Endodermal cell (in vitro differentiated cells): ENCODE results near the gene SBF2. TPM values are rescaled to one million over a fixed set of nuclear protein-coding genes. Genes with fewer than 3 reads are reported as not detected.
A peak's percentile ranks its signal among the peaks of the same experiment; 100 is the strongest.

ENCODE experiments used
- DNase-seq: peaks from one replicate; pipeline ENCODE4 v3.0.0-alpha.2; 2017
- H3K27ac ChIP-seq: 2 replicates; pipeline ENCODE4 v1.5.1; 2013; ENCODE audit warnings: mild to moderate bottlenecking, low read depth, low read length, moderate library complexity
- H3K27me3 ChIP-seq: 2 replicates; pipeline ENCODE4 v1.6.1; 2013; ENCODE audit warnings: mild to moderate bottlenecking, low read length, moderate library complexity; ENCODE audit not compliant: insufficient read depth, control insufficient read depth, poor library complexity, severe bottlenecking
- H3K36me3 ChIP-seq: 2 replicates; pipeline ENCODE4 v1.7.0; 2013; ENCODE audit warnings: mild to moderate bottlenecking, low read length, moderate library complexity; ENCODE audit not compliant: control insufficient read depth, insufficient read depth
- H3K4me1 ChIP-seq: one replicate; pipeline ENCODE4 v1.7.0; 2013; ENCODE audit warnings: low read length; ENCODE audit not compliant: control insufficient read depth, insufficient read depth
- H3K4me3 ChIP-seq: 2 replicates; pipeline ENCODE4 v1.5.1; 2013; ENCODE audit warnings: mild to moderate bottlenecking, low read length, moderate library complexity
- H3K9ac ChIP-seq: 2 replicates; pipeline ENCODE4 v1.6.1; 2013; ENCODE audit warnings: mild to moderate bottlenecking, low read length, moderate library complexity; ENCODE audit not compliant: poor library complexity, severe bottlenecking; ENCODE audit errors: extremely low read depth
- H3K9me3 ChIP-seq: 2 replicates; pipeline ENCODE4 v1.6.1; 2013; ENCODE audit warnings: mild to moderate bottlenecking, low read length, moderate library complexity; ENCODE audit not compliant: control insufficient read depth
- H3K27ac Mint-ChIP-seq: 2 replicates; pipeline ENCODE4 v1.8.0; 2020; ENCODE audit warnings: mixed read lengths
- H3K27me3 Mint-ChIP-seq: 2 replicates; pipeline ENCODE4 v1.8.0; 2021; ENCODE audit warnings: mild to moderate bottlenecking, mixed read lengths; ENCODE audit not compliant: insufficient read depth
- H3K36me3 Mint-ChIP-seq: 2 replicates; pipeline ENCODE4 v1.8.0; 2020; ENCODE audit warnings: low read depth, mixed read lengths
- H3K4me1 Mint-ChIP-seq: 2 replicates; pipeline ENCODE4 v1.8.0; 2020; ENCODE audit warnings: mixed read lengths
- H3K4me3 Mint-ChIP-seq: 2 replicates; pipeline ENCODE4 v1.8.0; 2020; ENCODE audit warnings: mild to moderate bottlenecking, moderate library complexity, mixed read lengths
- H3K9me3 Mint-ChIP-seq: 2 replicates; pipeline ENCODE4 v1.8.0; 2020; ENCODE audit warnings: mild to moderate bottlenecking, mixed read lengths
- CTCF ChIP-seq: fragments of 200-600 bp; sonication (generic); conservative IDR thresholded peaks from 2 replicates; pipeline ENCODE4 v1.5.0; 2021; ENCODE audit warnings: antibody characterized with exemption, mild to moderate bottlenecking
- WGBS, 2 experiments: methylation state at CpG; one replicate each; pipeline versions ENCODE4 v1.1.5 to v1.1.7; 2013; ENCODE audit warnings: missing lambda C conversion rate in 2 of 2, mixed read lengths in 1 of 2; ENCODE audit not compliant: insufficient coverage in 1 of 2, insufficient read length in 1 of 2; 5-methylcytosine and 5-hydroxymethylcytosine counted together
- total RNA-seq, 2 donors: library from RNA; stranded (reverse); fragmentation: NEBNext Ultra II Directional in 1 of 2; extraction: Animal tissue kit (Norgen Biotek cat#: 25700) in 1 of 2; gene quantifications; 2 replicates in 1 of 2; 3 replicates in 1 of 2; pipeline ENCODE4 v1.2.1, GENCODE V29; 2021

The SBF2 gene
- total RNA-seq, 2 donors from 2014 or later, result 27.1 to 32.5 TPM

- Mint-ChIP-seq H3K36me3 (peaks cover 3% of the 10 kb centered on the region), H3K9me3 (peaks cover 5% of the 10 kb centered on the region), H3K4me1 (peaks cover 2% of the 10 kb centered on the region), H3K27ac (no peak overlapping the region), H3K27me3 (no peaks in the 10 kb centered on the region), H3K4me3 (no peak overlapping the region)
- Histone ChIP-seq H3K9ac (no peak overlapping the region), H3K36me3 (no peaks in the 10 kb centered on the region), H3K4me1 (peaks cover 7% of the 10 kb centered on the region), H3K27ac (no peak overlapping the region), H3K9me3 (peaks cover 8% of the 10 kb centered on the region), H3K27me3 (no peaks in the 10 kb centered on the region), H3K4me3 (no peak overlapping the region)
- 98 to 100% methylated on average over 4 of the region's 4 CpGs for WGBS, 2 experiments
- no peak for DNase-seq
- no peak for TF ChIP-seq CTCF
Measured at GRCh38 chr11:10209326-10209725, 84.7 kb downstream of the SBF2 start.

- WGBS, 2 experiments, result 14 to 19% methylated on average over 2 to 4 of the region's 4 CpGs
- H3K27ac ChIP-seq, result no peak overlapping the region
Measured at GRCh38 chr11:10208131-10208575, 85.9 kb downstream of the SBF2 start.

GRCh38 chr11:10205928-10206327 lies 88.1 kb downstream of the SBF2 start:
- H3K36me3 ChIP-seq, result no peaks in the 10 kb centered on the region
- H3K9me3 ChIP-seq, result peaks cover 22% of the 10 kb centered on the region
- H3K27ac Mint-ChIP-seq, result no peak overlapping the region
- peaks cover 2% of the 10 kb centered on the region for H3K4me1 Mint-ChIP-seq
- no peaks in the 10 kb centered on the region for H3K27me3 Mint-ChIP-seq
- peaks cover 20% of the 10 kb centered on the region for H3K9me3 Mint-ChIP-seq
- no peak overlapping the region for H3K4me3 ChIP-seq
- peaks cover 7% of the 10 kb centered on the region for H3K4me1 ChIP-seq
- WGBS, 2 experiments, result 35% methylated on average over 1 of the region's 1 CpG; no CpG with 5 or more reads in 1 of the 2 experiments
- peaks cover 13% of the 10 kb centered on the region for H3K36me3 Mint-ChIP-seq
- H3K4me3 Mint-ChIP-seq, result no peak overlapping the region
- no peak for TF ChIP-seq CTCF
- no peak overlapping the region for H3K27ac ChIP-seq
- peak; percentile 54 for DNase-seq
- H3K9ac ChIP-seq, result no peak overlapping the region
- H3K27me3 ChIP-seq, result no peaks in the 10 kb centered on the region

More at GRCh38 chr11:10208131-10208575, 85.9 kb downstream of the SBF2 start:
- Mint-ChIP-seq H3K36me3 (peaks cover 8% of the 10 kb centered on the region), H3K27me3 (no peaks in the 10 kb centered on the region), H3K4me3 (no peak overlapping the region), H3K27ac (no peak overlapping the region), H3K4me1 (peaks cover 2% of the 10 kb centered on the region), H3K9me3 (peaks cover 16% of the 10 kb centered on the region)
- Histone ChIP-seq H3K4me3 (no peak overlapping the region), H3K9me3 (peaks cover 19% of the 10 kb centered on the region), H3K27me3 (no peaks in the 10 kb centered on the region), H3K36me3 (no peaks in the 10 kb centered on the region), H3K4me1 (peaks cover 7% of the 10 kb centered on the region), H3K9ac (no peak overlapping the region)
- peak; percentile 83 for TF ChIP-seq CTCF
- DNase-seq, result no peak
